Mesendoderm (in vitro differentiated cells): ENCODE results near the gene PSMG4.
"Not testable (repeated sequence)": the region's sequence is repeated elsewhere in the genome, so short reads cannot be mapped to it uniquely, and the experiment has no call there.

Experiments used
- DNase-seq: peaks from one replicate; pipeline ENCODE4 v3.0.0; 2013
- H2AK5ac ChIP-seq: 2 replicates; pipeline ENCODE4 v1.6.1; 2013; ENCODE audit warnings: low read length, inconsistent platforms
- H2BK120ac ChIP-seq: 2 replicates; pipeline ENCODE4 v1.6.1; 2013; ENCODE audit warnings: low read depth, mild to moderate bottlenecking, low read length, moderate library complexity, mixed read lengths
- H2BK15ac ChIP-seq: replicated peaks from 2 replicates; pipeline ENCODE4 v1.6.1; 2013; ENCODE audit warnings: low read depth, mild to moderate bottlenecking, moderate library complexity
- H2BK5ac ChIP-seq: 2 replicates; pipeline ENCODE4 v1.6.1; 2013; ENCODE audit warnings: low read length, inconsistent platforms
- H3K18ac ChIP-seq: 2 replicates; pipeline ENCODE4 v1.6.1; 2013; ENCODE audit warnings: mild to moderate bottlenecking, low read length, mixed read lengths
- H3K23ac ChIP-seq: one replicate; pipeline ENCODE4 v1.6.1; 2013; ENCODE audit warnings: low read length
- H3K27ac ChIP-seq: 2 replicates; pipeline ENCODE4 v1.5.1; 2013; ENCODE audit warnings: low read depth, mild to moderate bottlenecking, inconsistent platforms, low read length, moderate library complexity
- H3K27me3 ChIP-seq: 2 replicates; pipeline ENCODE4 v1.6.1; 2013; ENCODE audit warnings: low read length, control low read depth, mild to moderate bottlenecking, inconsistent platforms; ENCODE audit not compliant: insufficient read depth, poor library complexity
- H3K36me3 ChIP-seq: 2 replicates; pipeline ENCODE4 v1.6.1; 2013; ENCODE audit warnings: low read length, inconsistent platforms; ENCODE audit not compliant: control insufficient read depth, insufficient read depth
- H3K4ac ChIP-seq: one replicate; pipeline ENCODE4 v1.6.1; 2013; ENCODE audit warnings: low read depth, mild to moderate bottlenecking, low read length, moderate library complexity
- H3K4me1 ChIP-seq: 2 replicates; pipeline ENCODE4 v1.6.1; 2013; ENCODE audit warnings: low read depth, low read length, inconsistent platforms; ENCODE audit not compliant: control insufficient read depth
- H3K4me2 ChIP-seq: 2 replicates; pipeline ENCODE4 v1.6.1; 2013; ENCODE audit warnings: low read length
- H3K4me3 ChIP-seq: 2 replicates; pipeline ENCODE4 v1.5.1; 2013; ENCODE audit warnings: mild to moderate bottlenecking, low read length
- H3K56ac ChIP-seq: one replicate; pipeline ENCODE4 v1.6.1; 2013; ENCODE audit warnings: low read length
- H3K79me1 ChIP-seq: 2 replicates; pipeline ENCODE4 v1.6.1; 2013; ENCODE audit warnings: low read length, inconsistent platforms
- H3K79me2 ChIP-seq: 2 replicates; pipeline ENCODE4 v1.6.1; 2013; ENCODE audit warnings: mild to moderate bottlenecking, low read length; ENCODE audit not compliant: control insufficient read depth, insufficient read depth
- H3K9ac ChIP-seq: 2 replicates; pipeline ENCODE4 v1.6.1; 2013; ENCODE audit warnings: low read length, inconsistent platforms
- H4K5ac ChIP-seq: one replicate; pipeline ENCODE4 v1.6.1; 2013; ENCODE audit warnings: low read length
- H4K8ac ChIP-seq: one replicate; pipeline ENCODE4 v1.6.1; 2013; ENCODE audit warnings: low read depth, mild to moderate bottlenecking, control low read depth, low read length, moderate library complexity
- WGBS: extraction: QIAGEN DNeasy Blood & Tissue Kit; methylation state at CpG from one replicate; pipeline ENCODE4 v1.1.7; 2013; ENCODE audit warnings: low lambda C conversion rate, missing lambda C conversion rate; ENCODE audit not compliant: insufficient coverage; ENCODE audit errors: extremely low coverage; 5-methylcytosine and 5-hydroxymethylcytosine counted together

The PSMG4 gene

GRCh38 chr6:3237761-3238662 lies 20.7 kb upstream of the PSMG4 start:
- peak; percentile 43 for DNase-seq
- Histone ChIP-seq H3K4me1 (no peaks in the 10 kb centered on the region), H3K56ac (no peak overlapping the region), H3K79me2 (no peaks in the 10 kb centered on the region), H3K9ac (no peak overlapping the region), H3K4ac (no peak overlapping the region), H4K8ac (no peak overlapping the region), H2BK120ac (no peak overlapping the region), H4K5ac (no peak overlapping the region), H2AK5ac (no peak overlapping the region), H3K27ac (no peak overlapping the region), H3K23ac (no peak overlapping the region), H3K36me3 (no peaks in the 10 kb centered on the region), H3K4me3 (no peak overlapping the region), H3K4me2 (no peak overlapping the region), H2BK5ac (no peak overlapping the region), H3K27me3 (no peaks in the 10 kb centered on the region), H2BK15ac (no peak overlapping the region), H3K79me1 (no peaks in the 10 kb centered on the region), H3K18ac (no peak overlapping the region)
- WGBS = no CpG with 5 or more reads among the region's 24 CpGs

GRCh38 chr6:3239110-3239830 lies 19.5 kb upstream of the PSMG4 start:
- no peak overlapping the region for H3K23ac ChIP-seq
- no peak overlapping the region for H3K9ac ChIP-seq
- no peak overlapping the region for H3K4me2 ChIP-seq
- no CpG with 5 or more reads among the region's 13 CpGs for WGBS
- no peak overlapping the region for H3K18ac ChIP-seq
- no peak overlapping the region for H2BK5ac ChIP-seq
- H4K5ac ChIP-seq = no peak overlapping the region
- no peak overlapping the region for H2AK5ac ChIP-seq
- H3K4me1 ChIP-seq = no peaks in the 10 kb centered on the region
- no peak overlapping the region for H2BK120ac ChIP-seq
- H2BK15ac ChIP-seq = no peak overlapping the region
- no peaks in the 10 kb centered on the region for H3K27me3 ChIP-seq
- H3K79me2 ChIP-seq = no peaks in the 10 kb centered on the region
- H3K4ac ChIP-seq = no peak overlapping the region
- H3K56ac ChIP-seq = peak overlapping the region; percentile 35
- H4K8ac ChIP-seq = no peak overlapping the region
- H3K36me3 ChIP-seq = no peaks in the 10 kb centered on the region
- H3K27ac ChIP-seq = no peak overlapping the region
- DNase-seq = peak; percentile 67
- H3K79me1 ChIP-seq = no peaks in the 10 kb centered on the region
- H3K4me3 ChIP-seq = no peak overlapping the region

- H2AK5ac ChIP-seq = no peak overlapping the region
- H4K5ac ChIP-seq = no peak overlapping the region
- H3K4me2 ChIP-seq = no peak overlapping the region
- H3K4ac ChIP-seq = no peak overlapping the region
- H3K79me1 ChIP-seq = no peaks in the 10 kb centered on the region
- H3K9ac ChIP-seq = no peak overlapping the region
- H3K56ac ChIP-seq = no peak overlapping the region
- no peak overlapping the region for H4K8ac ChIP-seq
- no peaks in the 10 kb centered on the region for H3K27me3 ChIP-seq
- H3K4me3 ChIP-seq = no peak overlapping the region
- no peak for DNase-seq
- no peak overlapping the region for H2BK5ac ChIP-seq
- no peaks in the 10 kb centered on the region for H3K4me1 ChIP-seq
- no peaks in the 10 kb centered on the region for H3K79me2 ChIP-seq
- H3K36me3 ChIP-seq = no peaks in the 10 kb centered on the region
- H3K27ac ChIP-seq = no peak overlapping the region
- WGBS = no CpG with 5 or more reads among the region's 7 CpGs
- H2BK120ac ChIP-seq = no peak overlapping the region
- H3K18ac ChIP-seq = no peak overlapping the region
- no peak overlapping the region for H2BK15ac ChIP-seq
- no peak overlapping the region for H3K23ac ChIP-seq
Observed at GRCh38 chr6:3240595-3240994, 18.2 kb upstream of the PSMG4 start.

GRCh38 chr6:3241745-3242144 lies 17.0 kb upstream of the PSMG4 start:
- not testable (repeated sequence) for H3K4me3 ChIP-seq, H3K27me3 ChIP-seq, H2BK15ac ChIP-seq, H3K4me1 ChIP-seq, H2BK120ac ChIP-seq, H3K23ac ChIP-seq, H2BK5ac ChIP-seq, H4K8ac ChIP-seq, H2AK5ac ChIP-seq, H3K18ac ChIP-seq, DNase-seq, H3K79me2 ChIP-seq, H3K79me1 ChIP-seq, H3K36me3 ChIP-seq, H3K4ac ChIP-seq, H3K27ac ChIP-seq, H3K4me2 ChIP-seq, H3K56ac ChIP-seq, H3K9ac ChIP-seq, H4K5ac ChIP-seq
- no CpG with 5 or more reads among the region's 4 CpGs for WGBS

GRCh38 chr6:3242768-3243167 lies 16.0 kb upstream of the PSMG4 start:
- DNase-seq = no peak
- H3K56ac ChIP-seq = no peak overlapping the region
- H3K18ac ChIP-seq = no peak overlapping the region
- H3K23ac ChIP-seq = no peak overlapping the region
- WGBS = no CpG with 5 or more reads among the region's 4 CpGs
- H3K4me2 ChIP-seq = no peak overlapping the region
- H3K9ac ChIP-seq = no peak overlapping the region
- no peak overlapping the region for H2AK5ac ChIP-seq
- no peak overlapping the region for H4K5ac ChIP-seq
- H2BK120ac ChIP-seq = no peak overlapping the region
- no peaks in the 10 kb centered on the region for H3K79me2 ChIP-seq
- H3K79me1 ChIP-seq = no peaks in the 10 kb centered on the region
- no peak overlapping the region for H2BK15ac ChIP-seq
- no peak overlapping the region for H3K4me3 ChIP-seq
- H4K8ac ChIP-seq = no peak overlapping the region
- H2BK5ac ChIP-seq = no peak overlapping the region
- no peaks in the 10 kb centered on the region for H3K27me3 ChIP-seq
- H3K27ac ChIP-seq = no peak overlapping the region
- H3K4ac ChIP-seq = no peak overlapping the region
- peaks cover under 1% of the 10 kb centered on the region for H3K4me1 ChIP-seq
- H3K36me3 ChIP-seq = no peaks in the 10 kb centered on the region
